Parathyroid adenoma (tissue), 2 donors: Measurements from ENCODE around the gene CCNJL.

Experiments
- H2AFZ ChIP-seq: fragments of 300-600 bp; sonication (generic); one replicate; pipeline ENCODE4 v1.7.0; 2017; ENCODE audit warnings: antibody characterized with exemption, mild to moderate bottlenecking
- H3K27ac ChIP-seq: fragments of 300-600 bp; sonication (generic); one replicate; pipeline ENCODE4 v1.7.0; 2017
- H3K27me3 ChIP-seq: fragments of 300-600 bp; sonication (generic); one replicate; pipeline ENCODE4 v1.7.0; 2017; ENCODE audit warnings: low read length; ENCODE audit not compliant: control insufficient read depth, insufficient read depth
- H3K36me3 ChIP-seq: fragments of 300-600 bp; sonication (generic); one replicate; pipeline ENCODE4 v1.7.0; 2017; ENCODE audit warnings: low read length; ENCODE audit not compliant: control insufficient read depth, insufficient read depth
- H3K4me1 ChIP-seq: fragments of 300-600 bp; sonication (generic); one replicate; pipeline ENCODE4 v1.7.0; 2017; ENCODE audit warnings: control low read depth
- H3K4me2 ChIP-seq: fragments of 300-600 bp; sonication (generic); one replicate; pipeline ENCODE4 v1.7.0; 2017; ENCODE audit warnings: low read length
- H3K4me3 ChIP-seq: fragments of 300-600 bp; sonication (generic); one replicate; pipeline ENCODE4 v1.7.0; 2017; ENCODE audit warnings: low read depth, low read length
- H3K79me2 ChIP-seq: fragments of 300-600 bp; sonication (generic); one replicate; pipeline ENCODE4 v1.7.0; 2017; ENCODE audit warnings: control low read depth
- H3K9ac ChIP-seq: fragments of 300-600 bp; sonication (generic); one replicate; pipeline ENCODE4 v1.7.0; 2017; ENCODE audit warnings: mild to moderate bottlenecking
- H3K9me3 ChIP-seq: fragments of 300-600 bp; sonication (generic); one replicate; pipeline ENCODE4 v1.7.0; 2017; ENCODE audit warnings: low read length; ENCODE audit not compliant: control insufficient read depth
- TF ChIP-seq, protein P1 (sequence below): fragments of 300-600 bp; sonication (generic); IDR thresholded peaks from one replicate; pipeline ENCODE4 v1.7.0; 2017; ENCODE audit warnings: antibody characterized with exemption, mild to moderate bottlenecking
- donor health status: primary hyperparathyroidism.

The CCNJL gene

GRCh38 chr5:160271396-160271795 is 41.0 kb downstream of the CCNJL start:
- no peak overlapping the region for H3K27ac ChIP-seq

GRCh38 chr5:160270704-160271103 is 41.7 kb downstream of the CCNJL start:
- H3K9me3 ChIP-seq, result no peaks in the 10 kb centered on the region
- TF ChIP-seq, protein P1, sequence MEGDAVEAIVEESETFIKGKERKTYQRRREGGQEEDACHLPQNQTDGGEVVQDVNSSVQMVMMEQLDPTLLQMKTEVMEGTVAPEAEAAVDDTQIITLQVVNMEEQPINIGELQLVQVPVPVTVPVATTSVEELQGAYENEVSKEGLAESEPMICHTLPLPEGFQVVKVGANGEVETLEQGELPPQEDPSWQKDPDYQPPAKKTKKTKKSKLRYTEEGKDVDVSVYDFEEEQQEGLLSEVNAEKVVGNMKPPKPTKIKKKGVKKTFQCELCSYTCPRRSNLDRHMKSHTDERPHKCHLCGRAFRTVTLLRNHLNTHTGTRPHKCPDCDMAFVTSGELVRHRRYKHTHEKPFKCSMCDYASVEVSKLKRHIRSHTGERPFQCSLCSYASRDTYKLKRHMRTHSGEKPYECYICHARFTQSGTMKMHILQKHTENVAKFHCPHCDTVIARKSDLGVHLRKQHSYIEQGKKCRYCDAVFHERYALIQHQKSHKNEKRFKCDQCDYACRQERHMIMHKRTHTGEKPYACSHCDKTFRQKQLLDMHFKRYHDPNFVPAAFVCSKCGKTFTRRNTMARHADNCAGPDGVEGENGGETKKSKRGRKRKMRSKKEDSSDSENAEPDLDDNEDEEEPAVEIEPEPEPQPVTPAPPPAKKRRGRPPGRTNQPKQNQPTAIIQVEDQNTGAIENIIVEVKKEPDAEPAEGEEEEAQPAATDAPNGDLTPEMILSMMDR, result no peak
- H2AFZ ChIP-seq, result no peak overlapping the region
- no peaks in the 10 kb centered on the region for H3K4me1 ChIP-seq
- no peaks in the 10 kb centered on the region for H3K27me3 ChIP-seq
- H3K4me2 ChIP-seq, result no peak overlapping the region
- no peak overlapping the region for H3K27ac ChIP-seq
- H3K4me3 ChIP-seq, result no peak overlapping the region
- no peaks in the 10 kb centered on the region for H3K36me3 ChIP-seq
- H3K9ac ChIP-seq, result no peak overlapping the region
- no peaks in the 10 kb centered on the region for H3K79me2 ChIP-seq

More at GRCh38 chr5:160271396-160271795, 41.0 kb downstream of the CCNJL start:
- TF ChIP-seq, protein P1, result no peak
- H3K27me3 ChIP-seq, result no peaks in the 10 kb centered on the region
- no peaks in the 10 kb centered on the region for H3K4me1 ChIP-seq
- no peaks in the 10 kb centered on the region for H3K9me3 ChIP-seq
- H2AFZ ChIP-seq, result no peak overlapping the region
- H3K9ac ChIP-seq, result no peak overlapping the region
- H3K79me2 ChIP-seq, result no peaks in the 10 kb centered on the region
- no peak overlapping the region for H3K4me3 ChIP-seq
- no peaks in the 10 kb centered on the region for H3K36me3 ChIP-seq
- H3K4me2 ChIP-seq, result no peak overlapping the region

DNA sequence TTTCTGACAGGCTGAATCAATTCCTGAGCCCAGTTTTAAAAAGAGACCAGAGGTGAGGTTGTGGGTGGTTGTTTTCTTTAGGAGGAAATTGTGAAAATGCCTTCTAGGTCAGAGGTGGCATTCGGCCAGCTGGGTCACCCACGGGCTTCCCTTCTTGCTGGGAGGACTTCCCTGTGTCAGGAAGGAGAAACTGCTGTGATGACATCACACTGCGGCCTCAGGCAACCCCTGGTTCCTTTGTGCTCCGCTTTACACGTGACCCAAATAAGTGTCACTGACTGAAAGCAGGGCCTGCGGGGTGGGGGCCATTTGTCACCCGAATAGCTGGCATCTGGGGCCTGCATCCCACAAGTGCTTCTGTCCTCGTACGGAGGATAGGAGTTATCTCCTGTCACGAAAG is 43.3 kb downstream of the CCNJL start:
- Histone ChIP-seq H3K4me3 (no peak overlapping the region), H3K36me3 (no peaks in the 10 kb centered on the region), H3K27ac (peak overlapping the region; percentile 18), H3K9me3 (no peaks in the 10 kb centered on the region), H3K4me2 (no peak overlapping the region), H3K9ac (no peak overlapping the region), H3K4me1 (no peaks in the 10 kb centered on the region), H3K79me2 (no peaks in the 10 kb centered on the region), H2AFZ (no peak overlapping the region), H3K27me3 (no peaks in the 10 kb centered on the region)
- TF ChIP-seq, protein P1, result no peak

DNA sequence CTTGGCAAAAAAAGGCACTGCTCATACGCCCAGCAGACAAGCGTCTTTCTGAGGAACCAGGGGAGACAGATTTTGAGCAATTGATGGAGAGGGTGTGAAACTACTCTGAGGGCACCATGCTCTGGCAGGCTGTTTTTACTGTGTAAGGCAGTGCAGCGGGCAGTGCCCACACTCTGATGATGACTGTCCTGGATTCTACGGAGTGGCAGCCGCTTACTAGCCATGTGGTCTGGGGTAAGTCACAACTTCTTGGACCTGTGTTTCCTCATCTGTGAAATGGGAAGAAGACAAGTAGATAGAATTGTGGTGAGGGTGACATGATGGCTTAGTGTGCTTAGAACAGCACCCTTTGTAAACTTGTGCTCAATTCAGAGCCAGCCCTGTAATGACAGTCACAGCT is 44.2 kb downstream of the CCNJL start:
- H3K27me3 ChIP-seq, result no peaks in the 10 kb centered on the region
- no peaks in the 10 kb centered on the region for H3K4me1 ChIP-seq
- no peak overlapping the region for H3K4me3 ChIP-seq
- no peak overlapping the region for H2AFZ ChIP-seq
- no peak overlapping the region for H3K9ac ChIP-seq
- H3K79me2 ChIP-seq, result no peaks in the 10 kb centered on the region
- no peaks in the 10 kb centered on the region for H3K9me3 ChIP-seq
- H3K36me3 ChIP-seq, result no peaks in the 10 kb centered on the region
- H3K27ac ChIP-seq, result no peak overlapping the region
- TF ChIP-seq, protein P1, result no peak
- no peak overlapping the region for H3K4me2 ChIP-seq

GRCh38 chr5:160266752-160267345 is 45.5 kb downstream of the CCNJL start:
- no peak overlapping the region for H3K27ac ChIP-seq
- no peak overlapping the region for H3K9ac ChIP-seq
- no peaks in the 10 kb centered on the region for H3K4me1 ChIP-seq
- H2AFZ ChIP-seq, result no peak overlapping the region
- TF ChIP-seq, protein P1, result no peak
- H3K9me3 ChIP-seq, result no peaks in the 10 kb centered on the region
- H3K36me3 ChIP-seq, result no peaks in the 10 kb centered on the region
- H3K79me2 ChIP-seq, result no peaks in the 10 kb centered on the region
- H3K4me2 ChIP-seq, result no peak overlapping the region
- H3K4me3 ChIP-seq, result no peak overlapping the region
- H3K27me3 ChIP-seq, result no peaks in the 10 kb centered on the region
